Peyer's patch (tissue), 4 donors: ENCODE measurements around the gene RALGPS2.

Source experiments
- CTCF ChIP-seq, 6 experiments: fragments of 450-650 bp in 4 of 6; fragments of 200-600 bp in 2 of 6; sonication (generic) in 1 of 6; IDR thresholded peaks; one replicate each; pipeline ENCODE4 v1.5.1; 2017 to 2019; ENCODE audit warnings: antibody characterized with exemption in 6 of 6, mild to moderate bottlenecking in 3 of 6, moderate library complexity in 1 of 6
- POLR2A ChIP-seq, 2 donors: fragments of 450-650 bp; IDR thresholded peaks; one replicate each; pipeline ENCODE4 v1.5.1; 2017; ENCODE audit warnings: antibody characterized with exemption in 2 of 2, mild to moderate bottlenecking in 2 of 2, moderate library complexity in 2 of 2

- TF ChIP-seq CTCF (IDR thresholded peaks at IDR 0.05), result no peak
- TF ChIP-seq POLR2A (IDR thresholded peaks at IDR 0.05), result no peak
These were observed 228.0 kb downstream of the RALGPS2 start for GRCh38 chr1:178953034-178953433.
